Urothelium cell line (cell line): Measurements from ENCODE around the gene HSPB3.
"Not testable (repeated sequence)": the region's sequence is repeated elsewhere in the genome, so short reads cannot be mapped to it uniquely, and the experiment has no call there.

Experiments used
- DNase-seq: peaks from one replicate; pipeline ENCODE4 v3.0.0; 2011; ENCODE audit warnings: low spot score, mixed read lengths
- FAIRE-seq: peaks from 2 replicates; lab custom pipeline; 2011; peaks lifted over from hg19 to GRCh38; lab: Jason Lieb, UNC

HSPB3 gene

GRCh38 chr5:54455413-54456157 is at the start of gene HSPB3:
HSPB3 (plus strand) TSS chr5:54455699; CDS start chr5:54455790, 91 bp downstream.
- no peak for FAIRE-seq
- DNase-seq = no peak

- DNase-seq (no peak), FAIRE-seq (no peak)
Measured at GRCh38 chr5:54411176-54411575, 44.3 kb upstream of the HSPB3 start.

- no peak for FAIRE-seq
- DNase-seq = no peak
Measured at GRCh38 chr5:54412913-54413312, 42.6 kb upstream of the HSPB3 start.

GRCh38 chr5:54415147-54415546 is 40.4 kb upstream of the HSPB3 start:
- DNase-seq = no peak
- no peak for FAIRE-seq

GRCh38 chr5:54415896-54416601 is 39.5 kb upstream of the HSPB3 start:
- DNase-seq = no peak
- FAIRE-seq = no peak

GRCh38 chr5:54419573-54420423 is 35.7 kb upstream of the HSPB3 start:
- peak; percentile 49 for DNase-seq
- not testable (repeated sequence) for FAIRE-seq

GRCh38 chr5:54420511-54420910 is 35.0 kb upstream of the HSPB3 start:
- not testable (repeated sequence) for FAIRE-seq, DNase-seq

- no peak for DNase-seq
- no peak for FAIRE-seq
Measured at GRCh38 chr5:54421976-54422375, 33.5 kb upstream of the HSPB3 start.

GRCh38 chr5:54425258-54425657 is 30.2 kb upstream of the HSPB3 start:
- FAIRE-seq = no peak

GRCh38 chr5:54426209-54426608 is 29.3 kb upstream of the HSPB3 start:
- FAIRE-seq (no peak), DNase-seq (no peak)

More at GRCh38 chr5:54425258-54425657, 30.2 kb upstream of the HSPB3 start:
- no peak for DNase-seq

- FAIRE-seq, DNase-seq: not testable (repeated sequence)
Measured at GRCh38 chr5:54434650-54435049, 20.8 kb upstream of the HSPB3 start.

GRCh38 chr5:54438620-54439389 is 16.7 kb upstream of the HSPB3 start:
- no peak for FAIRE-seq
- no peak for DNase-seq

GRCh38 chr5:54440456-54440893 is 15.0 kb upstream of the HSPB3 start:
- no peak for DNase-seq
- FAIRE-seq = no peak

- no peak for DNase-seq
- no peak for FAIRE-seq
Measured at GRCh38 chr5:54442271-54442670, 13.2 kb upstream of the HSPB3 start.

GRCh38 chr5:54443270-54443669 is 12.2 kb upstream of the HSPB3 start:
- DNase-seq = peak; percentile 47

GRCh38 chr5:54445691-54446378 is 9.7 kb upstream of the HSPB3 start:
- FAIRE-seq = no peak
- no peak for DNase-seq

More at GRCh38 chr5:54443270-54443669, 12.2 kb upstream of the HSPB3 start:
- FAIRE-seq = no peak

GRCh38 chr5:54446379-54446732 is 9.1 kb upstream of the HSPB3 start:
- DNase-seq = no peak
- no peak for FAIRE-seq

GRCh38 chr5:54449923-54450322 is 5.6 kb upstream of the HSPB3 start:
- DNase-seq (no peak), FAIRE-seq (no peak)

GRCh38 chr5:54450542-54450941 is 5.0 kb upstream of the HSPB3 start:
- no peak for DNase-seq
- FAIRE-seq = no peak

GRCh38 chr5:54453046-54453445 is 2.5 kb upstream of the HSPB3 start:
- no peak for FAIRE-seq
- DNase-seq = no peak
